SK-MEL-5 (cell line): ENCODE results near the gene PIGQ. TPM values are rescaled to one million over a fixed set of nuclear protein-coding genes. Genes with fewer than 3 reads are reported as not detected.
A peak's percentile ranks its signal among the peaks of the same experiment; 100 is the strongest.

ENCODE experiments used
- DNase-seq: peaks from one replicate; pipeline ENCODE4 v3.0.0-alpha.2; 2016; ENCODE audit warnings: low read depth, low spot score
- in situ Hi-C: cut with HindIII; loops from 2 replicates; pipeline ENCODE4 v1.10.0; 2016; ENCODE audit warnings: low sequenced_read_pairs, high pct_unique_total_duplicates, low pct_unique_long_range_greater_than_20kb
- total RNA-seq: library from RNA; depleted of rRNA; stranded (reverse); fragments of >200 nt; shearing (Covaris generic); gene quantifications from 2 replicates; pipeline ENCODE4 v1.2.3, GENCODE V29; 2014

Gene PIGQ
- total RNA-seq, 1 experiment from 2014 or later, result 24.5 TPM

GRCh38 chr16:609984-610383 lies 40.2 kb downstream of the PIGQ start:
- in situ Hi-C loops, result no loop called here
- no peak for DNase-seq

GRCh38 chr16:610513-611381 lies 41.0 kb downstream of the PIGQ start:
- in situ Hi-C loops, result no loop called here
- peak; percentile 51 for DNase-seq

- DNase-seq, result no peak
- in situ Hi-C loops, result no loop called here
Measured at GRCh38 chr16:615122-615521, 45.4 kb downstream of the PIGQ start.

- DNase-seq, result no peak
- in situ Hi-C loops, result no loop called here
Measured at GRCh38 chr16:616733-617586, 47.2 kb downstream of the PIGQ start.

GRCh38 chr16:617855-618254 lies 48.1 kb downstream of the PIGQ start:
- in situ Hi-C loops, result no loop called here

GRCh38 chr16:619476-620100 lies 49.8 kb downstream of the PIGQ start:
- no peak for DNase-seq
- in situ Hi-C loops, result no loop called here

More at GRCh38 chr16:617855-618254, 48.1 kb downstream of the PIGQ start:
- DNase-seq, result no peak

GRCh38 chr16:620700-621525 lies 51.1 kb downstream of the PIGQ start:
- no peak for DNase-seq
- in situ Hi-C loops, result no loop called here

- in situ Hi-C loops, result no loop called here
- no peak for DNase-seq
Measured at GRCh38 chr16:621526-622105, 51.8 kb downstream of the PIGQ start.

- DNase-seq, result no peak
- in situ Hi-C loops, result no loop called here
Measured at GRCh38 chr16:622920-623280, 53.1 kb downstream of the PIGQ start.

GRCh38 chr16:624526-625070 lies 54.8 kb downstream of the PIGQ start:
- in situ Hi-C loops, result no loop called here
- DNase-seq, result no peak

GRCh38 chr16:625117-625976 lies 55.6 kb downstream of the PIGQ start:
- no peak for DNase-seq
- in situ Hi-C loops, result no loop called here

GRCh38 chr16:625977-626765 lies 56.4 kb downstream of the PIGQ start:
- no peak for DNase-seq
- in situ Hi-C loops, result no loop called here

GRCh38 chr16:626787-627453 lies 57.2 kb downstream of the PIGQ start:
- in situ Hi-C loops, result no loop called here
- no peak for DNase-seq

- in situ Hi-C loops, result no loop called here
- DNase-seq, result no peak
Measured at GRCh38 chr16:627454-628239, 57.9 kb downstream of the PIGQ start.
